K562 (cell line): ENCODE data around the gene CDC42EP5. TPM values are rescaled to one million over a fixed set of nuclear protein-coding genes. Genes with fewer than 3 reads are reported as not detected.

Source experiments
- ATAC-seq: fragments of 200-7000 bp; cut with Tn5 transposase; 3 replicates; pipeline ENCODE4 v1.9.1; 2020; ENCODE audit warnings: moderate library complexity
- BruUV-seq: library from RNA; stranded (reverse); fragments of 400-500 nt; replicated peaks from 2 replicates; lab custom pipeline; 2021; lab: Mats Ljungman, UMichigan
- CTCF ChIA-PET: fragments of 300-600 bp; formaldehyde crosslinking; extraction: SDS; loops from one replicate; lab custom pipeline; 2021; ENCODE audit warnings: low intra/inter-chr PET ratio; lab: Yijun Ruan, JAX
- POLR2A ChIA-PET: fragments of 300-600, 350-650 bp; sonication (Branson Sonifier 250); formaldehyde crosslinking; extraction: SDS; loops from one replicate; lab custom pipeline; 2021; ENCODE audit warnings: antibody characterized with exemption, inconsistent platforms; lab: Yijun Ruan, JAX
- DNase-seq, 4 experiments: peaks; one replicate each; pipeline versions ENCODE4 v3.0.0 to v3.0.0-alpha.2; 2011 to 2018; ENCODE audit warnings: low spot score in 3 of 4, mixed read lengths in 3 of 4; ENCODE audit errors: extremely low read depth in 1 of 4
- FAIRE-seq: peaks from 2 replicates; lab custom pipeline; 2011; peaks lifted over from hg19 to GRCh38; lab: Jason Lieb, UNC
- H2AFZ ChIP-seq: 2 replicates; pipeline ENCODE4 v1.6.0; 2011; ENCODE audit warnings: low read depth, low read length, control low read depth, inconsistent platforms
- H3K27ac ChIP-seq: fragments of 200-600 bp; 3 replicates; pipeline ENCODE4 v1.8.0; 2011; ENCODE audit warnings: low read depth, mild to moderate bottlenecking, control low read depth, inconsistent platforms, low read length, moderate library complexity, mixed read lengths; ENCODE audit errors: extremely low read depth
- H3K27me3 ChIP-seq, 2 experiments: fragments of 300-600 bp in 1 of 2; 2 replicates in 1 of 2; 3 replicates in 1 of 2; pipeline versions ENCODE4 v1.6.0 to v1.8.0; 2011; ENCODE audit warnings: inconsistent platforms in 2 of 2, low read length in 2 of 2, mild to moderate bottlenecking in 1 of 2, mixed read lengths in 1 of 2, moderate library complexity in 1 of 2; ENCODE audit not compliant: control insufficient read depth in 2 of 2, insufficient read depth in 2 of 2
- H3K36me3 ChIP-seq: fragments of 300-600 bp; 3 replicates; pipeline ENCODE4 v1.8.0; 2011; ENCODE audit warnings: mild to moderate bottlenecking, low read length, inconsistent platforms; ENCODE audit not compliant: control insufficient read depth, insufficient read depth
- H3K4me1 ChIP-seq, 2 experiments: fragments of 200-600 bp in 1 of 2; replicated peaks in 1 of 2; 2 replicates in 1 of 2; 3 replicates in 1 of 2; pipeline versions ENCODE4 v1.5.1 to v1.8.0; 2011; ENCODE audit warnings: inconsistent platforms in 2 of 2, low read length in 2 of 2, mild to moderate bottlenecking in 1 of 2, mixed read lengths in 1 of 2, moderate library complexity in 1 of 2; ENCODE audit not compliant: control insufficient read depth in 2 of 2, insufficient read depth in 2 of 2
- H3K4me2 ChIP-seq: 2 replicates; pipeline ENCODE4 v1.6.1; 2011; ENCODE audit warnings: low read length, control low read depth, inconsistent platforms, mixed read lengths; ENCODE audit not compliant: insufficient read depth
- H3K4me3 ChIP-seq: fragments of 200-600 bp; sonication (generic), shearing (Covaris generic); 2 replicates; pipeline ENCODE4 v1.5.1; 2016; ENCODE audit warnings: control low read depth, inconsistent platforms
- H3K79me2 ChIP-seq: fragments of 200-600 bp; 3 replicates; pipeline ENCODE4 v1.8.0; 2011; ENCODE audit warnings: low read length, inconsistent platforms; ENCODE audit not compliant: control insufficient read depth, insufficient read depth
- H3K9ac ChIP-seq, 2 experiments: 2 replicates each; pipeline versions ENCODE4 v1.6.0 to v1.6.1; 2011; ENCODE audit warnings: low read depth in 2 of 2, low read length in 2 of 2, control low read depth in 1 of 2, inconsistent platforms in 1 of 2, mild to moderate bottlenecking in 1 of 2, mixed read lengths in 1 of 2; ENCODE audit not compliant: insufficient read depth in 1 of 2
- H3K9me1 ChIP-seq: one replicate; pipeline ENCODE4 v1.6.0; 2011; ENCODE audit warnings: inconsistent platforms, mild to moderate bottlenecking, low read length, moderate library complexity; ENCODE audit not compliant: control insufficient read depth, insufficient read depth
- H3K9me3 ChIP-seq: replicated peaks from 2 replicates; pipeline ENCODE4 v1.5.1; 2011; ENCODE audit warnings: low read depth, low read length, inconsistent platforms; ENCODE audit not compliant: control insufficient read depth, insufficient read depth
- H4K20me1 ChIP-seq: replicated peaks from 2 replicates; pipeline ENCODE4 v1.6.1; 2011; ENCODE audit warnings: low read length, inconsistent platforms, mixed read lengths; ENCODE audit not compliant: control insufficient read depth, insufficient read depth
- CREM ChIP-seq: IDR thresholded peaks from 2 replicates; pipeline ENCODE4 v1.6.1; 2014; ENCODE audit warnings: antibody characterized with exemption, low read depth
- EGR1 ChIP-seq: fragments of 450-650 bp; conservative IDR thresholded peaks from 2 replicates; pipeline ENCODE4 v1.6.1; 2017; ENCODE audit warnings: mild to moderate bottlenecking
- KDM5B ChIP-seq: fragments of 200-600 bp; sonication (generic); IDR thresholded peaks from 2 replicates; pipeline ENCODE4 v1.6.1; 2012; ENCODE audit warnings: low read depth, mild to moderate bottlenecking, moderate library complexity, low read length, control low read depth, inconsistent platforms; ENCODE audit not compliant: insufficient replicate concordance
- NCOA6 ChIP-seq: fragments of 450-650 bp; IDR thresholded peaks from 2 replicates; pipeline ENCODE4 v1.6.1; 2017; ENCODE audit warnings: mild to moderate bottlenecking
- NUFIP1 ChIP-seq: fragments of 450-650 bp; IDR thresholded peaks from 2 replicates; pipeline ENCODE4 v1.6.1; 2018; ENCODE audit not compliant: partially characterized antibody
- PHF20 ChIP-seq: fragments of 450-650 bp; IDR thresholded peaks from 2 replicates; pipeline ENCODE4 v1.6.1; 2018; ENCODE audit not compliant: partially characterized antibody
- POLR2G ChIP-seq: fragments of 200-400 bp; formaldehyde crosslinking; IDR thresholded peaks from 2 replicates; pipeline ENCODE4 v1.6.1; 2017; ENCODE audit warnings: low read depth, mild to moderate bottlenecking, antibody characterized with exemption, low read length, moderate library complexity
- RAD21 ChIP-seq, 2 experiments: fragments of 250-450 bp in 1 of 2; fragments of 450-650 bp in 1 of 2; sonication (Bioruptor Pico) in 1 of 2; formaldehyde crosslinking in 1 of 2; IDR thresholded peaks in 1 of 2; conservative IDR thresholded peaks in 1 of 2; 2 replicates each; pipeline versions ENCODE4 v1.4.0 to v1.8.0; 2020 to 2022; ENCODE audit warnings: mild to moderate bottlenecking in 2 of 2, moderate library complexity in 1 of 2
- RBM22 ChIP-seq: fragments of 200-400 bp; formaldehyde crosslinking; IDR thresholded peaks from 2 replicates; pipeline ENCODE4 v1.6.1; 2018; ENCODE audit warnings: low read length, low read depth; ENCODE audit not compliant: poor library complexity, severe bottlenecking
- SP1 ChIP-seq: sonication (generic); formaldehyde crosslinking; IDR thresholded peaks from 2 replicates; pipeline ENCODE4 v1.8.1; 2022; ENCODE audit warnings: mild to moderate bottlenecking, missing genetic modification reagents
- ZBTB7A ChIP-seq: IDR thresholded peaks from 2 replicates; pipeline ENCODE4 v1.6.1; 2011; ENCODE audit warnings: low read depth, mild to moderate bottlenecking, low read length, moderate library complexity, borderline replicate concordance; ENCODE audit not compliant: control insufficient read depth
- ZNF12 ChIP-seq: sonication (generic); formaldehyde crosslinking; IDR thresholded peaks from 2 replicates; pipeline ENCODE4 v1.4.0; 2020; ENCODE audit warnings: mild to moderate bottlenecking, missing genetic modification reagents
- ZNF224 ChIP-seq: sonication (generic); formaldehyde crosslinking; IDR thresholded peaks from 2 replicates; pipeline ENCODE4 v1.8.0; 2022; ENCODE audit warnings: mild to moderate bottlenecking, missing genetic modification reagents
- ZNF3 ChIP-seq: fragments of 250-450 bp; sonication (Bioruptor Pico); IDR thresholded peaks from 2 replicates; pipeline ENCODE4 v1.5.0; 2021; ENCODE audit warnings: mild to moderate bottlenecking, moderate library complexity
- WGBS: fragments of 100-300 bp; shearing (Covaris generic); methylation state at CpG from one replicate; pipeline ENCODE4 v1.1.6; 2016; ENCODE audit warnings: low coverage, mixed read lengths; ENCODE audit not compliant: insufficient coverage; ENCODE audit errors: missing lambda C conversion rate; 5-methylcytosine and 5-hydroxymethylcytosine counted together
- in situ Hi-C: fragments of 300-500 bp; cut with MboI; formaldehyde crosslinking; loops from 4 replicates; pipeline ENCODE4 v1.15.0; 2018; ENCODE audit warnings: inconsistent platforms, mixed read lengths
- intact Hi-C: fragments of 100-400 bp; cut with micrococcal nuclease; formaldehyde crosslinking; loops from 2 replicates; pipeline ENCODE4 v1.14.2; 2022
- polyA plus RNA-seq, 8 experiments: library from polyadenylated mRNA; depleted of rRNA in 4 of 8; stranded (reverse) in 5 of 8; unstranded in 3 of 8; fragments of >200 nt; fragmentation: Nextera tagmentation in 2 of 8; fragmentation: Illumina TruSeq in 1 of 8; extraction: Ambion mirVana in 2 of 8; extraction: Trizol in 1 of 8; gene quantifications; 2 replicates each; pipeline versions ENCODE4 v1.2.1 to v1.2.3, GENCODE V29; 2011 to 2014; ENCODE audit warnings: inconsistent platforms in 1 of 8, missing spikeins in 1 of 8
- total RNA-seq, 7 experiments: library from RNA; depleted of rRNA in 6 of 7; stranded (reverse); fragments of >200 nt in 6 of 7; fragmentation: Illumina TruSeq in 2 of 7; extraction: Trizol in 2 of 7; gene quantifications; 2 replicates each; pipeline versions ENCODE4 v1.2.1 to v1.2.3, GENCODE V29; 2011 to 2021; ENCODE audit warnings: low replicate concordance in 1 of 7
- TF ChIP-seq, protein P1 (sequence below), 3 experiments: IDR thresholded peaks in 2 of 3; conservative IDR thresholded peaks in 1 of 3; 2 replicates each; pipeline ENCODE4 v1.5.1; 2011 to 2012; ENCODE audit warnings: low read length in 3 of 3, mild to moderate bottlenecking in 3 of 3, control low read depth in 2 of 3, improper control_type of control experiment in 1 of 3, inconsistent platforms in 1 of 3, low read depth in 1 of 3, mixed read lengths in 1 of 3, moderate library complexity in 1 of 3; ENCODE audit not compliant: insufficient read depth in 2 of 3

The CDC42EP5 gene
- total and polyA plus RNA-seq, 9 of the 15 experiments (the other 6 are each of a cell fraction or from before 2014, with no cell fraction given) = 0.15 to 0.38 TPM; not detected in 7

DNA sequence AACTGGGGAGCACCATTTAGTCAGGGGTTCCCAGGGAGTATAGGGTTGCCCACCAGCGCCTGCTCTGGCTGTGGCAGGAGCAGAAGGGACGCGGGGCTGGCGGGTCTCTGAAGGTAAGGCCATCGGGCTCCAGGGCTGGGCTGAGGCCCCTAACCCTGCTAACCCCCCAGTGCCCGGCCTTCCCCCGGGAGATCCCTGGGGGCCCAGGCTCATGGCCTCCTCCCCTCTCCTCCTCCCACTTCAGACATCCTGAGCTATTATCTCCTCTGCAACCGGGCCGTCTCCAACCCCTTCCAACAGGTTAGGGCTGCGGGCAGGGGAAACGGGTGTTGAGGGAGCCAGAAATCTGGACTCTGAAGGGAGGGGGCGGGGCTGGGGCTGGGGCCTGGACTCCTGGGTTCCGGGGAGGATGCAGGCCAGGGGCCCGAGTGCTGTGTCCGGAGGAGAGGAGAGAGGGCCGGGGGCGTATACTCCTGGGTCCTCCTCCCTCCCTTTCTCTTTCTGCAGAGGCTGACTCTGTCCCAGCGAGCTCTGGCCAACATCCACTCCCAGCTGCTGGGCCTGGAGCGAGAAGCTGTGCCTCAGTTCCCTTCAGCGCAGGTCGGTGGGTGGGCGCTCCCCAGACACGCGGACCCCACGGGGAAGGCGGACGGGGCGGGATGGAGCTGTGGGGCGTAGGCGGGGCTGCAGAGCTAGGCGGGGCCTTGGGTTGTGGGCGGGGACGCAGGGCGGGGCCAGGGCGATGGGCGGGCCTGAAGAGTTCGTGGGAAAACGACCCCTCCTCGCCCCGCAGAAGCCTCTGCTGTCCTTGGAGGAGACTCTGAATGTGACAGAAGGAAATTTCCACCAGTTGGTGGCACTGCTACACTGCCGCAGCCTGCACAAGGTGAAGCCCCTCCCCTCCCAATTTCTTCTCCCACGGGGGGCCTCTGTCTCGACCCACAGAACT is 42.5 kb downstream of the CDC42EP5 start:
- in situ Hi-C loops = no loop called here
- peak; percentile 63 to 87 (median 82) for DNase-seq
- H3K9ac ChIP-seq = peak overlapping the region in 1 of 2 experiments; percentile 64; a peak in 2 of 4 replicates
- no peaks in the 10 kb centered on the region for H3K9me1 ChIP-seq
- intact Hi-C loops = no loop called here
- H3K79me2 ChIP-seq = no peaks in the 10 kb centered on the region
- TF ChIP-seq ZNF12 (CRISPR knock-in tag) (no peak), ZNF224 (CRISPR knock-in tag) (no peak), EGR1 (peak; percentile 61), ZNF3 (CRISPR knock-in tag) (no peak), POLR2G (peak; percentile 70), CREM (0 out of 2 replicates have a peak, but pooled peaks have one; percentile 2), NUFIP1 (no peak), RBM22 (peak; percentile 77), PHF20 (no peak), ZBTB7A (peak; percentile 68; the same call in 1 of the 2 replicates), RAD21 (CRISPR knock-in tag; conservative IDR thresholded peaks at IDR 0.05 in 1 of 2, IDR thresholded peaks at IDR 0.05 in 1 of 2) (peak in 1 of 2 experiments; percentile 33; a peak in 1 of 4 replicates), KDM5B (peak; percentile 19), SP1 (CRISPR knock-in tag) (peak; percentile 37; the same call in 1 of the 2 replicates), NCOA6 (no peak)
- TF ChIP-seq, protein P1, sequence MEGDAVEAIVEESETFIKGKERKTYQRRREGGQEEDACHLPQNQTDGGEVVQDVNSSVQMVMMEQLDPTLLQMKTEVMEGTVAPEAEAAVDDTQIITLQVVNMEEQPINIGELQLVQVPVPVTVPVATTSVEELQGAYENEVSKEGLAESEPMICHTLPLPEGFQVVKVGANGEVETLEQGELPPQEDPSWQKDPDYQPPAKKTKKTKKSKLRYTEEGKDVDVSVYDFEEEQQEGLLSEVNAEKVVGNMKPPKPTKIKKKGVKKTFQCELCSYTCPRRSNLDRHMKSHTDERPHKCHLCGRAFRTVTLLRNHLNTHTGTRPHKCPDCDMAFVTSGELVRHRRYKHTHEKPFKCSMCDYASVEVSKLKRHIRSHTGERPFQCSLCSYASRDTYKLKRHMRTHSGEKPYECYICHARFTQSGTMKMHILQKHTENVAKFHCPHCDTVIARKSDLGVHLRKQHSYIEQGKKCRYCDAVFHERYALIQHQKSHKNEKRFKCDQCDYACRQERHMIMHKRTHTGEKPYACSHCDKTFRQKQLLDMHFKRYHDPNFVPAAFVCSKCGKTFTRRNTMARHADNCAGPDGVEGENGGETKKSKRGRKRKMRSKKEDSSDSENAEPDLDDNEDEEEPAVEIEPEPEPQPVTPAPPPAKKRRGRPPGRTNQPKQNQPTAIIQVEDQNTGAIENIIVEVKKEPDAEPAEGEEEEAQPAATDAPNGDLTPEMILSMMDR (IDR thresholded peaks at IDR 0.05 in 2 of 3, conservative IDR thresholded peaks at IDR 0.05 in 1 of 3; ENCODE audit: insufficient read depth in 2 of 3, low read depth in 1 of 3, low read length in 3 of 3) = peak; percentile 13 to 43 (median 32); a peak in 3 of 6 replicates
- peaks cover 8 to 24% of the 10 kb centered on the region in 2 experiments; a peak in 4 of 5 replicates for H3K27me3 ChIP-seq
- peak overlapping the region; percentile 50; the same call in 1 of the 2 replicates for H3K4me2 ChIP-seq
- no peaks in the 10 kb centered on the region for H3K36me3 ChIP-seq
- H2AFZ ChIP-seq = no peak overlapping the region
- ATAC-seq = peak; percentile 94
- WGBS = 0% methylated on average over 26 of the region's 43 CpGs
- BruUV-seq = no TSS peak
- ChIA-PET POLR2A (interaction anchor here (0.7 to 2.8 kb wide), 3 partner anchors 9 to 18 kb away, joined by 3 to 14 read pairs (median 5); partner anchors contain the start of gene LENG8), CTCF (interaction anchor here (0.5 kb wide), 1 partner anchor 34 kb away, joined by 3 read pairs; no protein-coding TSS in a partner anchor)
- FAIRE-seq = no peak
- peaks cover 5% of the 10 kb centered on the region; the same call in 1 of the 2 replicates for H4K20me1 ChIP-seq
- H3K27ac ChIP-seq = no peak overlapping the region
- peaks cover 0 to 33% of the 10 kb centered on the region in 2 experiments; a peak in 2 of 5 replicates for H3K4me1 ChIP-seq
- no peak overlapping the region for H3K4me3 ChIP-seq
- no peaks in the 10 kb centered on the region for H3K9me3 ChIP-seq
